ENCODE results near the gene NME9. TPM values are rescaled to one million over a fixed set of nuclear protein-coding genes. Genes with fewer than 3 reads are reported as not detected.

Gene NME9
- total RNA-seq, 1 donor from 2014 or later, result not detected

DNA sequence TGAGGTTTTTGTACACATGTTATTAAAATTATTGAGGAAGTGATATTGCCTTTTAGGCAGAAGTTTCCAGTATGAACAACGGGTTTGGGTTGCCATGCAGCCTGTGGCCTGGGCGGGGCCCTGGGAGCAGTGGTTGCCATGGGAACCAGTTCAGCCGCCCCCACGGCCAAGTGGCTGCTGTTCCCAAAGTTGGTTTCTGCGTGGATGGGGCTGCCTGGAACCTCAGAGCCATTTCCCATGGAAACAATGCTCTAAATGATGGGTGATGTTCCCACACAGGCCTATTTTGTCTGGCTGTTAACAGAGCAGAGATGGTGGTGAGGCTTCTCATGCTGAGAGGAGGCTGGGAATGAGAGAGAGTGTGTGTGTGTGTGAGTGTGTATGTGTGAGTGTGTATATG, 38.3 kb upstream of the NME9 start:
- peaks cover 9% of the 10 kb centered on the region for H3K4me1 Mint-ChIP-seq
- no peak for DNase-seq
- peaks cover 13% of the 10 kb centered on the region for H3K27me3 Mint-ChIP-seq
- H3K4me3 Mint-ChIP-seq, result no peak overlapping the region
- H3K36me3 Mint-ChIP-seq (ENCODE audit: low read depth), result no peaks in the 10 kb centered on the region
- H3K27ac Mint-ChIP-seq, result no peak overlapping the region
- intact Hi-C loops (cut with micrococcal nuclease), result no loop called here
- H3K9me3 Mint-ChIP-seq, result peaks cover 3% of the 10 kb centered on the region

- intact Hi-C loops (cut with micrococcal nuclease), result no loop called here
- H3K4me1 Mint-ChIP-seq, result peaks cover 9% of the 10 kb centered on the region
- H3K36me3 Mint-ChIP-seq (ENCODE audit: low read depth), result no peaks in the 10 kb centered on the region
- H3K9me3 Mint-ChIP-seq, result peaks cover 3% of the 10 kb centered on the region
- H3K27me3 Mint-ChIP-seq, result peaks cover 13% of the 10 kb centered on the region
- no peak overlapping the region for H3K4me3 Mint-ChIP-seq
- no peak overlapping the region for H3K27ac Mint-ChIP-seq
- no peak for DNase-seq
These were observed 37.7 kb upstream of the NME9 start for GRCh38 chr3:138367326-138367850.

DNA sequence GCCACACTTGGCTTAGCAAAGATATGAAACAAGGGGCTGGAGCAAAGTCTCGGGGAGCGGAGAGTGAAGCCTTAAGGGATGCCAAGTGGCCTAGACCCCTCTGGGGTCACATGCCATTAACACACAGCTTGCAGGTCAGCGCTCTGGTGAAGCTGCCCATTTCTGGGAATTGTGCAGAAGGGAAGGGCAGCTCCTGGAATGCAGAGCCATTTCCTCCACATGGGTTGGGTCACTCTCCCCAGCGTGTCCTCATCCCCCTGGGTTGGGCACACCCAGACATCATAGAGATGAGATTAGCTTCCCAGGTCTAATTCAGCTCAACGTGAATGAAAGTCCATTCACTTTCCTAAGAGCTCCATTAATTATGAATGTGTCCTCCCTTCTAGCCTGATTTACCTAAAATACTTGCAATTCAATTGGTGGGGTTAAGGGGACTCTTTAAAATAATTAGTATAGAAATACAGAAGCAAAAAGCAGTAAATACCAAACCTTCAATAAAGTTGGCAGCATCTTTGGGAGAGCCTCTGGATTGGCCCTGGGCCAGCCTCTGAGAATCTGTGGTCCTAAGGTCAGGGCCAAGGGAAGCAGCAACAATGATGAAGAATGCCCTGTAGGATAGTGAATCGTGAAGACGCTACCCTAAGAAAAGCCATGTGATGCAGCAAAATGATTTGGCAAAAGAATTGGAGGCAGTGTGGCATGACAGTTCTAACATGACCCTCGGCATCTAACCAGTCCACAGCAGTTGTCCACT, 36.5 kb upstream of the NME9 start:
- Mint-ChIP-seq H3K4me3 (no peak overlapping the region), H3K4me1 (peaks cover 2% of the 10 kb centered on the region), H3K27me3 (peaks cover 5% of the 10 kb centered on the region), H3K27ac (no peak overlapping the region), H3K9me3 (peaks cover 3% of the 10 kb centered on the region), H3K36me3 (ENCODE audit: low read depth) (no peaks in the 10 kb centered on the region)
- DNase-seq, result no peak
- intact Hi-C loops (cut with micrococcal nuclease), result no loop called here

- H3K27me3 Mint-ChIP-seq, result peaks cover 3% of the 10 kb centered on the region
- H3K36me3 Mint-ChIP-seq (ENCODE audit: low read depth), result no peaks in the 10 kb centered on the region
- no peak overlapping the region for H3K4me3 Mint-ChIP-seq
- no peak overlapping the region for H3K27ac Mint-ChIP-seq
- DNase-seq, result no peak
- intact Hi-C loops (cut with micrococcal nuclease), result no loop called here
- no peaks in the 10 kb centered on the region for H3K9me3 Mint-ChIP-seq
- no peaks in the 10 kb centered on the region for H3K4me1 Mint-ChIP-seq
These were observed 35.6 kb upstream of the NME9 start for GRCh38 chr3:138365253-138365555.

DNA sequence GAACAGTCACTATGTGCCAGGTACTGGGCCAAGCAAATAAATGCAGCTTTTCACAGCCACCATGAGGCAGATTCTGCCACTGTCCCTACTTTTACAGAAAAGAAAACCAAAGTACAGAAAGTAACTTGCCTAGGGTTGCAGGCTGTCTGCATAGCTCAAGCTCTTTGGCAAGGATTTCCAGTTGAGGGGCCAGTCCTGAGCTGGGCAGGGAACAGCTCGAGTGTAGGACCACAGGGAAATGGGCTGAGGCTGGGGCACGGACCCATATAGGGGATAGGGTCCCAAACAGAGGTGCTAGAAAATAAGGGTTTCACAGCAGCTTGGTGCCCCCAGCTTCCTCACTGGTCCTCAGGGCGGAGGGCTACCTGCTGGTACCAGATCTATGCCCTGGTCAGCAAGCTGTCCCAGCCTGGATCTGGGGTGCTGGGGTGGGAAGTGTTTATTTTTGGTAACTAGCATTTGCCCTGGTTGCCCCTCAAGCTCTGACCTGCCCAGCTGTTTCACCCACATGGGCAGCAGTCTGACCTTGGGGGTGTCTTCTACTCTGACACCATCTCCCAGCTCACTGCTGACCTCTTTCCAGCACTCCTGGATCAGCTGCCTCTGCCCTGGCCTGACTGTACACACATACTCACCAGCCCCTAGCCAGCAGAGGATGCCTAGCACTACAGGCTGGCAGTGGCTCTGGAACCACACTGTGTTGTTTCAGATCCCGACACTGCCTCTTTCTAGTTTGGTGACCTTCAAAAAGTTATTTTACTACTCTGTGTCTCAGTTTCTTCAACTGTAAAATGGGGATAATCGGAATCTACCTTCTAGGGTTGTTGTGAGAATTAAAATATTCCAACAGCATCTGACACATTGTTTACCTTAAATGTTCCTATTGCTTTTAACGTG, 35.0 kb upstream of the NME9 start:
- H3K27me3 Mint-ChIP-seq, result peaks cover 3% of the 10 kb centered on the region
- intact Hi-C loops (cut with micrococcal nuclease), result no loop called here
- no peak overlapping the region for H3K4me3 Mint-ChIP-seq
- no peaks in the 10 kb centered on the region for H3K4me1 Mint-ChIP-seq
- no peak overlapping the region for H3K27ac Mint-ChIP-seq
- H3K9me3 Mint-ChIP-seq, result no peaks in the 10 kb centered on the region
- no peak for DNase-seq
- H3K36me3 Mint-ChIP-seq (ENCODE audit: low read depth), result no peaks in the 10 kb centered on the region

GRCh38 chr3:138363322-138363721, 33.7 kb upstream of the NME9 start:
- H3K27ac Mint-ChIP-seq, result no peak overlapping the region
- H3K4me1 Mint-ChIP-seq, result no peaks in the 10 kb centered on the region
- no peaks in the 10 kb centered on the region for H3K36me3 Mint-ChIP-seq (ENCODE audit: low read depth)
- intact Hi-C loops (cut with micrococcal nuclease), result no loop called here
- H3K9me3 Mint-ChIP-seq, result no peaks in the 10 kb centered on the region
- no peak overlapping the region for H3K4me3 Mint-ChIP-seq
- DNase-seq, result no peak
- H3K27me3 Mint-ChIP-seq, result peaks cover 3% of the 10 kb centered on the region

DNA sequence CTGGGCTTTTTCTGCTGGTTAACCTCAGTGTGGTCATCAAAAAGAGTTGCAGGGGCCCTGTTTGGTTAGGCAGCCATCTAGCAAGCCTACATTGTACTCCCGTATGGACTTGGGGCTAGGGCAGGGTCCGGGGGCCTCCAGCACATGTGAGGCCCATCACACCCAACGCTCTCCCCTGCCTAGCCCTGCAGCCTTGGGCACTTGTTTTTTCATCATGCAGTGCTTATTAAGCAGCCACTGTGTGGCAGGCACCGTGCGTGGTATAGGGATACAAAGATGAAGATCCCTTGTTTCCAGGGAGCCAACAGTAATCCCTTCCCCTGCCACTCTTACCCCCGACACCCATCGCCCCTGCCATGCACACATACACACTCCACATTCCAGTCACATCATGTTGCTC, 32.9 kb upstream of the NME9 start:
- Mint-ChIP-seq H3K4me1 (no peaks in the 10 kb centered on the region), H3K4me3 (no peak overlapping the region)
- intact Hi-C loops (cut with micrococcal nuclease), result no loop called here

DNA sequence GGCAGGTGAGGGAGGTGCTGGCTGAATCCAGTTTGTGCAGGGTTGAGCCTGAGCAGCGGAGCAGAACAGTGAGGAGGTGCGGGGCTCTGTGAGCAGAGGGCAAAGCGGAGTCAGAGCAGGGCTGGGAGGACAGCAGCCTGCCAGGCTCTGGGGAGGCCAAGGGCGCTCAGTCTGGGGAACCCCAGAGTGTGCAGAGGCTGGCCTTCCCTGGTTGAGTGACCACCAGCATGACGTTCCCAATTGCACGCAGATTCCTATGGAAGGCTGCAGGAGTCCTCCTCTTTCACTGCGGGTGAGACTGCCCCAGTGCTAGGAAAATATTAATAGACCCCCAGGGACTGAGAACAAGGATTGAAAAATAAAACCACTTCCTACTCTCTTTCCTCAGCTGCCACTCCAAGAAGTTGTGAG, 31.9 kb upstream of the NME9 start:
- intact Hi-C loops (cut with micrococcal nuclease), result no loop called here
- Mint-ChIP-seq H3K27ac (no peak overlapping the region), H3K27me3 (peaks cover 3% of the 10 kb centered on the region), H3K36me3 (ENCODE audit: low read depth) (no peaks in the 10 kb centered on the region), H3K9me3 (no peaks in the 10 kb centered on the region), H3K4me1 (no peaks in the 10 kb centered on the region), H3K4me3 (no peak overlapping the region)
- DNase-seq, result no peak

More for the DNA sequence above, 32.9 kb upstream of the NME9 start:
- peaks cover 3% of the 10 kb centered on the region for H3K27me3 Mint-ChIP-seq
- H3K27ac Mint-ChIP-seq, result no peak overlapping the region
- DNase-seq, result no peak
- no peaks in the 10 kb centered on the region for H3K9me3 Mint-ChIP-seq
- no peaks in the 10 kb centered on the region for H3K36me3 Mint-ChIP-seq (ENCODE audit: low read depth)

- H3K27ac Mint-ChIP-seq, result no peak overlapping the region
These were observed 31.3 kb upstream of the NME9 start for GRCh38 chr3:138360869-138361525.

DNA sequence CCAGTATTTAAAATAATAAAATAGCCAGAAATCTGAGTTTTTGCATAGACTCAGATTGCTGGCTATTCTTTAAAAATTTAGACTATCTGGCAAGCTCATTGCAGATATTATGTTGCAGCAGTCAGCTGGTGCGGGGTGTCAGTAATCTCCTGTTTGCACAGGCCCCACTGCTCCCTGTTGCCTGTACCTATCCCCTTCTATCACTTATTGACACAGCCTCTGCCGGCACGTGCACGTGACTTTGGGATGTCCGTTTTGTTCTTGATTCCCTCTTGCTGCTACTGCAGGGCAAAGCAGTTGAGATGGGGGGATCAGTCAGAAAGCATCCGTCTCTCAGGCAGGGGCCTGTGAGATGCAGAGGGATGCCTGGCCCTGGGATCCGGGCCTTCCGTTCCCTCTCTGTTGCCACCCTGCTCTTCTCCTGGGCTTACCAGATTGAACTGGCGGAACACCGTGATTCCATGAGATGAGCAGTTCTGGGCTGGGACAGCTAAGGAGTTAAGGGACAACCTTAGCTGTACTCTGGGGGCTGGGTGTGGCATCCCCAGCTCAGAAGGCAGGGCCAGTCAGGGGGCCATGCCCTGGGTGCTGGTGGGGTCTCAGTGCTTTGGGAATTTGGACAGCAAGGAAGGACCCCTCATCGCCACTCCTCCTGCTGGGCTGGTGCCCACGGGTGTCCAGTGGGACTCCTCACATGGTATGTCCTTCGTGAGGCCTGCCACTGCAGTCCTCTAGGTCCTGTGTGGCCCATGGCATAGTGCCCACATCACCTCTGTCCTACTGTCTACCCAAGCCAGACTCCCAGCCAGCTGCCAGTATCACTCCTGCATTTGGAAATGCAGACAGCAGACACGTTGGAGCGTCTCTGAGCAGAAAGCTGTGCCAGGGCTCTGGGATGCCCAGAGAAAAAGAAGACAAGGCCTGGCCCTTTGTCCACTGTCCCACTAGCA, 30.5 kb upstream of the NME9 start:
- intact Hi-C loops (cut with micrococcal nuclease), result no loop called here
- no peaks in the 10 kb centered on the region for H3K4me1 Mint-ChIP-seq
- H3K36me3 Mint-ChIP-seq (ENCODE audit: low read depth), result no peaks in the 10 kb centered on the region
- no peak overlapping the region for H3K4me3 Mint-ChIP-seq
- no peak overlapping the region for H3K27ac Mint-ChIP-seq
- H3K9me3 Mint-ChIP-seq, result no peaks in the 10 kb centered on the region
- H3K27me3 Mint-ChIP-seq, result peaks cover 3% of the 10 kb centered on the region
- DNase-seq, result no peak

More at GRCh38 chr3:138360869-138361525, 31.3 kb upstream of the NME9 start:
- intact Hi-C loops (cut with micrococcal nuclease), result no loop called here
- no peak for DNase-seq
- Mint-ChIP-seq H3K9me3 (no peaks in the 10 kb centered on the region), H3K27me3 (peaks cover 3% of the 10 kb centered on the region), H3K36me3 (ENCODE audit: low read depth) (no peaks in the 10 kb centered on the region), H3K4me3 (no peak overlapping the region), H3K4me1 (no peaks in the 10 kb centered on the region)

GRCh38 chr3:138359148-138359918, 29.7 kb upstream of the NME9 start:
- H3K36me3 Mint-ChIP-seq (ENCODE audit: low read depth), result no peaks in the 10 kb centered on the region
- no peaks in the 10 kb centered on the region for H3K9me3 Mint-ChIP-seq
- no peaks in the 10 kb centered on the region for H3K4me1 Mint-ChIP-seq
- no peak overlapping the region for H3K27ac Mint-ChIP-seq
- DNase-seq, result no peak
- H3K4me3 Mint-ChIP-seq, result no peak overlapping the region
- intact Hi-C loops (cut with micrococcal nuclease), result no loop called here
- no peaks in the 10 kb centered on the region for H3K27me3 Mint-ChIP-seq

- Mint-ChIP-seq H3K9me3 (no peaks in the 10 kb centered on the region), H3K4me3 (no peak overlapping the region), H3K27me3 (peaks cover 8% of the 10 kb centered on the region), H3K4me1 (no peaks in the 10 kb centered on the region), H3K27ac (no peak overlapping the region), H3K36me3 (ENCODE audit: low read depth) (no peaks in the 10 kb centered on the region)
- no peak for DNase-seq
- intact Hi-C loops (cut with micrococcal nuclease), result no loop called here
These were observed 27.2 kb upstream of the NME9 start for GRCh38 chr3:138356730-138357405.
